Endothelial cell (in vitro differentiated cells): Measurements from ENCODE around the gene MCHR1. TPM values are rescaled to one million over a fixed set of nuclear protein-coding genes. Genes with fewer than 3 reads are reported as not detected.

ENCODE experiments used
- DNase-seq: peaks from one replicate; pipeline ENCODE4 v3.0.0; 2021; ENCODE audit warnings: low spot score
- H3K27ac Mint-ChIP-seq: one replicate; pipeline ENCODE4 v1.8.0; 2021; ENCODE audit warnings: mixed read lengths, inconsistent platforms; ENCODE audit not compliant: unreplicated experiment
- H3K27me3 Mint-ChIP-seq: one replicate; pipeline ENCODE4 v1.8.0; 2021; ENCODE audit warnings: mild to moderate bottlenecking, moderate library complexity, mixed read lengths, inconsistent platforms; ENCODE audit not compliant: unreplicated experiment
- H3K36me3 Mint-ChIP-seq: one replicate; pipeline ENCODE4 v1.8.0; 2021; ENCODE audit warnings: mild to moderate bottlenecking, low read depth, mixed read lengths, inconsistent platforms; ENCODE audit not compliant: unreplicated experiment
- H3K4me1 Mint-ChIP-seq: one replicate; pipeline ENCODE4 v1.8.0; 2021; ENCODE audit warnings: mild to moderate bottlenecking, mixed read lengths, inconsistent platforms; ENCODE audit not compliant: unreplicated experiment
- H3K4me3 Mint-ChIP-seq: one replicate; pipeline ENCODE4 v1.8.0; 2021; ENCODE audit warnings: mild to moderate bottlenecking, mixed read lengths, inconsistent platforms; ENCODE audit not compliant: unreplicated experiment
- H3K9me3 Mint-ChIP-seq: one replicate; pipeline ENCODE4 v1.8.0; 2021; ENCODE audit warnings: mixed read lengths, inconsistent platforms; ENCODE audit not compliant: unreplicated experiment
- total RNA-seq: library from RNA; stranded (reverse); fragmentation: NEBNext Ultra II Directional; extraction: Animal tissue kit (Norgen Biotek cat#: 25700); gene quantifications from one replicate; pipeline ENCODE4 v1.2.1, GENCODE V29; 2021; ENCODE audit not compliant: unreplicated experiment
- TF ChIP-seq, protein P1 (sequence below): fragments of 200-600 bp; sonication (generic); IDR thresholded peaks from one replicate; pipeline ENCODE4 v1.5.0; 2021; ENCODE audit warnings: antibody characterized with exemption; ENCODE audit not compliant: unreplicated experiment

The MCHR1 gene
- total RNA-seq, 1 donor from 2014 or later: 6.6 TPM

GRCh38 chr22:40635043-40635939 is 44.0 kb upstream of the MCHR1 start:
- peak overlapping the region; percentile 95 for H3K4me3 Mint-ChIP-seq
- H3K27ac Mint-ChIP-seq: peak overlapping the region; percentile 77
- TF ChIP-seq, protein P1, sequence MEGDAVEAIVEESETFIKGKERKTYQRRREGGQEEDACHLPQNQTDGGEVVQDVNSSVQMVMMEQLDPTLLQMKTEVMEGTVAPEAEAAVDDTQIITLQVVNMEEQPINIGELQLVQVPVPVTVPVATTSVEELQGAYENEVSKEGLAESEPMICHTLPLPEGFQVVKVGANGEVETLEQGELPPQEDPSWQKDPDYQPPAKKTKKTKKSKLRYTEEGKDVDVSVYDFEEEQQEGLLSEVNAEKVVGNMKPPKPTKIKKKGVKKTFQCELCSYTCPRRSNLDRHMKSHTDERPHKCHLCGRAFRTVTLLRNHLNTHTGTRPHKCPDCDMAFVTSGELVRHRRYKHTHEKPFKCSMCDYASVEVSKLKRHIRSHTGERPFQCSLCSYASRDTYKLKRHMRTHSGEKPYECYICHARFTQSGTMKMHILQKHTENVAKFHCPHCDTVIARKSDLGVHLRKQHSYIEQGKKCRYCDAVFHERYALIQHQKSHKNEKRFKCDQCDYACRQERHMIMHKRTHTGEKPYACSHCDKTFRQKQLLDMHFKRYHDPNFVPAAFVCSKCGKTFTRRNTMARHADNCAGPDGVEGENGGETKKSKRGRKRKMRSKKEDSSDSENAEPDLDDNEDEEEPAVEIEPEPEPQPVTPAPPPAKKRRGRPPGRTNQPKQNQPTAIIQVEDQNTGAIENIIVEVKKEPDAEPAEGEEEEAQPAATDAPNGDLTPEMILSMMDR: no peak
- H3K36me3 Mint-ChIP-seq: no peaks in the 10 kb centered on the region
- H3K9me3 Mint-ChIP-seq: no peaks in the 10 kb centered on the region
- no peaks in the 10 kb centered on the region for H3K27me3 Mint-ChIP-seq
- DNase-seq: no peak
- H3K4me1 Mint-ChIP-seq: peaks cover 30% of the 10 kb centered on the region

DNA sequence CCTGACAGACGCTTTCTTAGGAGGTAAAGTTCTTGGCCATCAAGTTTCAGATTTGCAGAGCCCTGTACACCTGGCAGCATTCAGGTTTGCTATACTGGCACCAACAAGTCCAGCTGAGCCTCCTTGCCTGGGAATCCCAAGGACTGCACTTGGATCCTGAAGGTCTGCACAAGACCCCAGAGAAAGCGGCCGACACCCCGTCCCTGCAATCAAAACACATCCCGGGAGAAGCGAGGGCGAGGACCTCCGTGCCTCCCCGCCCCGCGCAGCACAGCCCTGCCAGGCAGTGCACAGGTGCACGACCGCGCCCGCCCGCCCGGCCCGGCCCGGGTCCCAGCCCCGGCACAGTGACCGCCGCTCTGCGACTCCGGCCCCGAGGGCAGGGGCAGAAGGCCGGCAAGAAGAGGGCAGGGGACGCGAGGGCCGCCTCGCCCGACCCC is 43.3 kb upstream of the MCHR1 start:
- Mint-ChIP-seq H3K9me3 (no peaks in the 10 kb centered on the region), H3K36me3 (no peaks in the 10 kb centered on the region), H3K4me3 (peak overlapping the region; percentile 95), H3K27me3 (no peaks in the 10 kb centered on the region), H3K4me1 (peaks cover 30% of the 10 kb centered on the region), H3K27ac (peak overlapping the region; percentile 77)
- no peak for DNase-seq
- TF ChIP-seq, protein P1: no peak

DNA sequence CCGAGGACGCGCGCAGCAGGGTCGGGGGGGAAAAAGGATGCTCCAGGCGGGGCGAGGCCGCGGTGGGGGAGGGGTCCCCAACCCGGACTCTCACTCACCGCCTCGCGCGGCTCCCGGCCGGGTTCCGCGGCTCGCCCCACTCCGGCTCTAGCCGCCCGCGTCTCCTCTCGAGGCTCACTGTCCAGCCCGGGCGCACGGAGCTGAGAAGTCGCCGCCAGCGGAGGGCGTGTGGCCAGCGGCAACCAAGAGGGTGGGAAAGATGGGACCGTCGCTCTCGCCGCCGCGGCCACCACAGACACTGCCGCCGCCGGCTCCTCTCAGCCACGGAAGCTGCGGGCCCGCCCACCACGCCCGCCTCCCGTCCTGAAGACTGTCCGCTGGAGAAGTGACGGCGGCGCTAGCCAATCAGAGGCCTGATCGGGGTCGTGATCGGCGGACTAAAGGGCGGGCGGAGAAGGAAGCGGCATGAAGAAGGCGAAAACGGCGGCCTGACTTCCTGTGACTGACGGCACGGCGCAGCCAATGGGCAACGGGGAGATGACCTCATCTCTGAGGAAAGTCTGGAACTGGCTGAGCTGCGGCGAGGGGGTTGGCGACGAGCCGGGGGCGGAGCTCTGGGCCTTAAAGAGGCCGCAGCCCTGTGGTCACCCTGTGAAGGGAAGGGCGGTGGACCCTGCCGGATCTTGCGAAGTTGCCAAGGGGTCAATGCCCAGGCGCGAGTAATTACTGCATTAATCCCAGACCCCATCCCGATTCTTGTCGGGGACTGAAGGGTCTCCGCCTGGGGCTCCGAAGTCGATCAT is 42.7 kb upstream of the MCHR1 start, which contains the start of gene MRTFA:
TSS of gene MRTFA (minus strand) at position 340 of the 803 bp plus-strand sequence.
- peak within 1 kb of the TSS; percentile 93 for H3K27ac Mint-ChIP-seq

GRCh38 chr22:40637183-40638150 is 41.8 kb upstream of the MCHR1 start:
- Mint-ChIP-seq H3K36me3 (no peaks in the 10 kb centered on the region), H3K4me3 (peak overlapping the region; percentile 93), H3K4me1 (peaks cover 29% of the 10 kb centered on the region), H3K9me3 (no peaks in the 10 kb centered on the region), H3K27ac (peak overlapping the region; percentile 93), H3K27me3 (peaks cover 3% of the 10 kb centered on the region)
- TF ChIP-seq, protein P1: no peak
- no peak for DNase-seq

More for the DNA sequence above, 42.7 kb upstream of the MCHR1 start, which contains the start of gene MRTFA:
- no peaks in the 10 kb centered on the region for H3K27me3 Mint-ChIP-seq
- TF ChIP-seq, protein P1: no peak
- peaks cover 30% of the 10 kb centered on the region for H3K4me1 Mint-ChIP-seq
- no peaks in the 10 kb centered on the region for H3K36me3 Mint-ChIP-seq
- no peaks in the 10 kb centered on the region for H3K9me3 Mint-ChIP-seq
- DNase-seq: peak; percentile 99
- H3K4me3 Mint-ChIP-seq: peak within 1 kb of the TSS; percentile 95
